HFF-Myc (cell line): ENCODE measurements around the gene LRRC47.
"Not testable (repeated sequence)": the region's sequence is repeated elsewhere in the genome, so short reads cannot be mapped to it uniquely, and the experiment has no call there.

Source experiments
- DNase-seq: peaks from one replicate; pipeline ENCODE4 v3.0.0-alpha.2; 2011; ENCODE audit warnings: low read depth; ENCODE audit errors: extremely low read depth
- H3K4me3 ChIP-seq: replicated peaks from 2 replicates; pipeline ENCODE4 v1.5.1; 2011; ENCODE audit warnings: low read depth, mild to moderate bottlenecking, control low read depth, low read length
- CTCF ChIP-seq: IDR thresholded peaks from 2 replicates; pipeline ENCODE4 v1.5.1; 2012; ENCODE audit warnings: mild to moderate bottlenecking, low read depth, low read length, control low read depth; ENCODE audit errors: missing control alignments

The LRRC47 gene

GRCh38 chr1:3756394-3756793 lies 39.9 kb downstream of the LRRC47 start:
- no peak overlapping the region for H3K4me3 ChIP-seq
- no peak for TF ChIP-seq CTCF
- no peak for DNase-seq

DNA sequence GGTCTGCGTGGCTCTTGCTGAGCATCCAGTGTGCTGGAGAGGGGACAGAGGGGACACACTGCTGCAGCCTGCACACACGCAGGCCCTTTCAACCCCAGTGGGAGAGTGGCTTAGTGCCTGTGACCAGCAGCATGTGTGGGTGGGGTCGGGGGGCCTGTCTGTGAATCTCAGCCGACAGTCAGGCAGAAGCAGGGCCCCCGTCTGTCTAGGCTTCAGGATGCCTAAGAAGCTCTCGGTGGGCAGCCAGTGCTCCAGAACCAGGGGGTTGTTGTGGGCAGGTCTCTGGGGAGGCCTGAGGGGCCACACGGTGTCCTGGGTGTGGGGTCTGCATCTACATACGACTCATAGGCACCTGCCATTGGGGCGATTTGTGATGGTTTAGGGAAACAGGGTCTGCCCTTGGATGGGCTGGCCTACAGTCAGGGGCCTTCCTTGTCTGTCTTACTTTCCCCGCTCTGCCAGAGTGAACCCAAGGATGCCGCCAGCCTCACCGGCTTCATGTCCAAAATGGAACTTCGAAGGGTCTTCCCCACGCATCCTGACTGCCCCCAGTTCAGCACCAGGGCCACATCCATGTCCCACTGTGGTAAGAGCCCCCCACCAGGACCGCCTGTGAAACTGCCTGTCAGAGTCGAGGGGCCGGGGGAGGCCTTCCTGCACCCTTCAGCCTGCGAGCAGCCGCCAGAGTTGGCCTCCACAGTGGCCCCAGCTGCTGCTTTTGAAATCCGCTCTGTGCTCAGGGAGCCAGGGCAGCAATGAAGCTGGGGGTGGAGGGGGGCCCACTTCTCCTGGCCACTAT lies 42.4 kb downstream of the LRRC47 start:
- DNase-seq, result no peak
- no peak for TF ChIP-seq CTCF
- no peak overlapping the region for H3K4me3 ChIP-seq

DNA sequence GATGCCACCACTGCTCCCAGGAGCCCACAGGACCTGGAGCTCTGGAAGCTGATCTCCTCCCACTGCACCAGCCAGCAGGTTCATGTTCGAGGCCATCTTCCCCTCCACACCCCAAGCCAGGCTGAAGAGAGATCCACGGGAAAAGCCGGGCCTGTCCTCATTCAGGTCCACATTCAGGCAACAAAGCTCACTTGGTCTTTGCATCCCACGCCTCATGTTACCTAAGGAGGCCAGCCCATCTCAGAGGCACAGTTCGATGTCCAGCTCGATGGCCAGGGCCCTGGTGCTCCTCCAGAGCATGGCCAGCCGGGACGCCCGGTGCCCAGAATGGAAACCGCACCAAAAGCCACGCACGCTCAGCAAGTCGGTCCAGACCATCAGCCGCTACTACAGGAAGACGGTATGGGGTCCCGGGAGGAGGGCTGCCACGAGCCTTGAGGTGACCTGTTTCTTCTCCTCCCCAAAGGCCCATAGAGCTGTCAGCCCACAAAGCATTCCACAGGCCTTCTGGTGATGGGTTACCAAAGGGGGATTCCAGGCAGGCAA lies 43.8 kb downstream of the LRRC47 start, which contains the start of gene CCDC27:
Gene CCDC27 (plus strand): TSS at position 51 of the 546 bp plus-strand sequence. CDS start 32 bp downstream, at position 83.
- TF ChIP-seq CTCF, result no peak
- no peak for DNase-seq
- H3K4me3 ChIP-seq, result no peak within 1 kb of the TSS

GRCh38 chr1:3750741-3751140 lies 45.6 kb downstream of the LRRC47 start:
- H3K4me3 ChIP-seq, result no peak overlapping the region
- no peak for TF ChIP-seq CTCF
- DNase-seq, result no peak

DNA sequence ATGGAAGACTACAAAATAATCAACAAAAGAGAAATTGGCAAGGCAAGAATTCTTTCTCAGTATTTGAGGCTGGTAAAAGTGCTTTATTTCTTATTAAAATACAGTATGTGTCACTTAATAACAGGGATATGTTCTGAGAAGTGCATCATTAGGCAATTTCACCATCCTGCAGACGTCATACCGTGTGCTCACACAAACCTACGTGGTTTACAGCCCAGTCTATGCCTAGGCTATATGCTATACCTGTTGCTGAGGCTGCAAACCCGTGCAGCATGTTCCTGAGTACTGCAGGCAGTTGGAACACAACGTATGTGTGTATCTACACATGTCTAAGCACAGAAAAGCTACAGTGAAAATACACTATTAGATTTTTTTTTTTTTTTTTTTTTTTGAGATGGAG lies 46.8 kb downstream of the LRRC47 start:
- no peak for DNase-seq
- TF ChIP-seq CTCF, result no peak
- H3K4me3 ChIP-seq, result no peak overlapping the region

GRCh38 chr1:3748316-3748900 lies 47.9 kb downstream of the LRRC47 start:
- not testable (repeated sequence) for DNase-seq, H3K4me3 ChIP-seq

GRCh38 chr1:3747903-3748302 lies 48.4 kb downstream of the LRRC47 start:
- no peak for TF ChIP-seq CTCF
- no peak for DNase-seq
- H3K4me3 ChIP-seq, result peak overlapping the region; percentile 68
